GM12874 (cell line): Measurements from ENCODE around the gene SF3B2.

Experiments
- TF ChIP-seq, protein P1 (sequence below): IDR thresholded peaks from 2 replicates; pipeline ENCODE4 v1.5.1; 2011; ENCODE audit warnings: low read depth, mild to moderate bottlenecking, control low read depth, low read length, moderate library complexity; ENCODE audit not compliant: insufficient read depth

The SF3B2 gene

DNA sequence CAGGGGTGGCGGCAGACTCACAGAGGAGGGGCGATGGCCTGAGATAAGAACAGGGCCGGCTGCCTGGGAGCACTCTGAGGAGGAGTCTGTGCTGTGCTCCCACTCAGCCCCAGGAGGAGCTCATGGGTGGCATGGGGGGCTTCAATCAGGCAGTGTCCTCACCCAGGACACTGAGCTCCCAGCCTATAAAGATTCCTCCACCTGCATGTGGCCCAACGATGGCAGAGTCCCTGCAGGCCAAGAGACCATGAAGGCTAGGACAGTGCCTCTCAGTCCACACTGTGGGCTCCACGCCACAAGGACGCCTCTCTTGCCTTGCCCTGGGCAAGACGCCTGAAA lies 38.4 kb upstream of the SF3B2 start:
- TF ChIP-seq, protein P1, sequence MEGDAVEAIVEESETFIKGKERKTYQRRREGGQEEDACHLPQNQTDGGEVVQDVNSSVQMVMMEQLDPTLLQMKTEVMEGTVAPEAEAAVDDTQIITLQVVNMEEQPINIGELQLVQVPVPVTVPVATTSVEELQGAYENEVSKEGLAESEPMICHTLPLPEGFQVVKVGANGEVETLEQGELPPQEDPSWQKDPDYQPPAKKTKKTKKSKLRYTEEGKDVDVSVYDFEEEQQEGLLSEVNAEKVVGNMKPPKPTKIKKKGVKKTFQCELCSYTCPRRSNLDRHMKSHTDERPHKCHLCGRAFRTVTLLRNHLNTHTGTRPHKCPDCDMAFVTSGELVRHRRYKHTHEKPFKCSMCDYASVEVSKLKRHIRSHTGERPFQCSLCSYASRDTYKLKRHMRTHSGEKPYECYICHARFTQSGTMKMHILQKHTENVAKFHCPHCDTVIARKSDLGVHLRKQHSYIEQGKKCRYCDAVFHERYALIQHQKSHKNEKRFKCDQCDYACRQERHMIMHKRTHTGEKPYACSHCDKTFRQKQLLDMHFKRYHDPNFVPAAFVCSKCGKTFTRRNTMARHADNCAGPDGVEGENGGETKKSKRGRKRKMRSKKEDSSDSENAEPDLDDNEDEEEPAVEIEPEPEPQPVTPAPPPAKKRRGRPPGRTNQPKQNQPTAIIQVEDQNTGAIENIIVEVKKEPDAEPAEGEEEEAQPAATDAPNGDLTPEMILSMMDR, result no peak

DNA sequence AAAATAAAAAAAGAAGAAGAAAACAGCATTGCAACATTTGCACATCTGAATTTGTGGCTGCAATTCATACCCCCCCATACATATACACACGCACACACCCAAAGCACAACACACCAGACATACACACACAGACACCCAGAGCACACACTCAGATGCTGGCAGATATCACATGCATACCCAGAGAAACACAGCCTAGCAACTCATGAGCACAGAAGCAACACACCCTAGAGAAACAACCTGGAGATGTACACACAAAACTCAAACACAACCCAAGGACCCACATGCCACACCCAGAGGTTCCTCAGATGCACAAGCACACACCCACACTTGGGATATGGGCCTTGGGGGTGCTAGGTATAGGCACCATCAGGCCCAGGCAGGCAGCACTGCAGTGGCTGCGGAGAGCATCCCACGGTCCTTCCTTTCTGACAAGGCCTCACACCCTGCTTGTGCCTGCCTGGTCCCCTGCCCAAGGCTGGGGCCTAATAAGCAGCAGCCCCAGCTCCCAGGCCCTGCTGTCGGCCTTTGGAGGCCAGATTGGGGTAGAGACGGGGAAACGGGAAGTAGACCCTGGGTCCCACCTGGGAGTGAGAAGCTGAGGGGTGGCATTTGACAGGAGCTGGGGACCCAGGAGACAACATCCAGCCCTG lies 37.2 kb upstream of the SF3B2 start:
- TF ChIP-seq, protein P1, result no peak

DNA sequence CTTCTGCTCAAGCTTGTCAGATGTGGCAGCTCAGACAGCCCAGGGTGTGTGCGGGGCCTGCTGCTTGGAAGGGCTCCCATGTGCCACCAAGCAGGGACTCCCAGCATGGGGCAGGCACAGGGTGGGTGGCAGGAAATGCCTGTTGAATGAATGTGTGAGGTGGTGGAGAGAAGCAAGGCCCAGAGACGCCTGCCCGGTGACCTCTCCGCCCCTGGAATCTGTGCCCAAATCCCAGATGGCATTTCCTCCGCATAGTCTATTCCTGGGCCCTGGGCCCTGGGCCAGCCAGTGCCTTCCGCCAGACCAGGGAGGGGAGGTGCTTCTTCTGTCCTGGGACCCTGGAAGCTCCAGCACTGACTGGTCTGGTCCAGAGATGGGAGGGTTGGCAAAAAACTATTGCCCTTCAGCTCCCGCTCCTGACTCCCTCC lies 36.7 kb upstream of the SF3B2 start:
- TF ChIP-seq, protein P1, result no peak

DNA sequence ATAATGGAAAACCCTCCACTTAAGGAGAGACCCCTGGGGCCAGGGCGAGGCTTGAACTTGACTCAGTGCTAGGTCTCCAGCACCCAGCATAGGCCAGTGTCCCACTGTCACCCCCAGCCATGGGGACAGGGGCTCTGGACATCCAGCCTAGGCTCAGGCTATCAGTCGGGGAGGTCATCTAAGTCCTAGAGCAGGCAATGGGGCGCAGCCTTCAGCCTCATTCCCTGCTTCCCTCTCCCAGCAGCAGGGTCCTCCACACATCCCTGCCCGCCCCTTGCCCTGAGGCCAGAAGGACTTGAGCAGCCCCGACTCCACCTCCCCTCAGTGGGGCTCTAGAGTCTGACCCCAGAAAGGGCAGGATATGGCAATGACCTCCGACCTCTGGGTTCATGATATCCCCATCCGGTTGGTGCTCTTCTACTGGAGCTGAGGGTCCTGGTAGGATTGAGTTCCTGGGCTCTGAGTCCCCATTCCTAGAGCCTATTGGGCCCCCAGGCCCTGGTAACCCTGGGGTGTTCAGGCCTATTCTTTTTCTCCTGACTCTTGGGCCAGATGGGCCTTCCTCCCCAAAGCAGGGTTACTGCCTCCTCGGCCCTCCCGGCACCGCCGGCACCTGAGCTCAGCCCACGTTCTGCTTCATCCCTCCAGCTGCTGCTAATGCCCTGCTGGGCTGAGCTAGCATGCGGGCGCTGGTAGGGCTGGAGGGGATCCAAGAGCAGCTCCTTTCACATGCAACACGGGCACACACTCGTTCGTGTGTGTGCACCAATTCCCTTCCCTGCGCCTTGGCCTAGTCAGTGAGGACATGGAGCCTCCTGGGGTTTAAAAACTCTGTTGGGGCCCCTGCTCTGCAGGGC lies 36.0 kb upstream of the SF3B2 start:
- TF ChIP-seq, protein P1, result no peak

DNA sequence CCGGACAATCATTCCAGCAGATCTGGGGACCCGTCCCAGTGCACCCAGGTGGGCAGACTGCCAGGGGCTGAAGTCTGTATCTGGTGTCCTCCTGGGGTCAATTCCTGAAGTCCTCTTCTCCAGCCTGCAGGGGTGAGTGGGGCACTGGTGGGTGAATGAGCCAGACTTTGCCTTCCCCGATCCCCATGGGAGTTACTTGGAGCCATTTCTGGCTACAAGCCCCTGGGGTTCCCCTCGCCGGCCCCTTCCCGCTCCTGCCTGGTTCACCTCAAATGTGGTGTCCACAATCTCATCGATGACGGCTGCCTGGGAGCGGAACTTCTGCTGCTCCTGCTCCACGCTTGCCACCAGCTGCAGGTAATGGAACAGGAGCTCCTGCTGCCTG lies 35.4 kb upstream of the SF3B2 start:
- TF ChIP-seq, protein P1, result no peak

DNA sequence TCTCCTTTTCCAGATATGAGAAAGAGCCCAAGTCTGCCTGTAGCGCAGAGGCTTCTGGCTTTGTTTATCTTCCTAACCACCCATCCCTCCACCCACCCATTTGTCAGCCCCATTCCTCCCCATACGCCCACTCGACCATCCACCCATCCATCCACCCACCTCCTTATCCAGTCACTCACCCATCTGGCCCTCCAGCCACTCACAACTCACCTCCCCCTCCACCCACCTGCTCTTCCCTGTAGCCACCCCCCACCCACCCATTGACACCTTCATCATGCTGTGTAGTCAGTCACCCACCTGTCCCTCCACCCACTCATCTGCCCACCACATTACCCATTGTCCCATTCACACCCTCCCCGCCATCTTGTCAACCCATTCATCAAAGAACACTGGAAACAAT lies 34.8 kb upstream of the SF3B2 start:
- TF ChIP-seq, protein P1, result no peak

DNA sequence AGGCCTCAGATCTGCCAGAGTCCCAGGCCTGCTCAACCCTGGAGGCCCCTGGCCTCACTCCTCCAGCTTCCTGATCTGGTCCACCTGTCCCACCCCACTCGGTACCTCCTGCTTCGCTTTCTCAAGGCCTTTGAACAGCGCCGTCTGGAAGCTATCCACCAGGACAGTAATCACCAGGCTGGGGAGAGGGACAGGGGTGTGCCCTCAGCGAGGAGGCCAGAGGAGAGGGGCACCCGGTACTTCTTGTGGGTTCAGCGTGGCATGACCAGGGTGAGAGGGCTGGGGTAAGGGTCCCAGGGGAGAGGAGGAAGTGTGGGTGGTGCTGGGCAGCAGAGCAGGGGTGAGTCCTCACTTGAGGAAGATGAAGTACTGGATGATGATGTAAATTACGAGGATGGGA lies 32.0 kb upstream of the SF3B2 start:
- TF ChIP-seq, protein P1, result no peak
